PC-9 (cell line): ENCODE results near the gene SPR. TPM values are rescaled to one million over a fixed set of nuclear protein-coding genes. Genes with fewer than 3 reads are reported as not detected.

Experiments used
- BruUV-seq: library from RNA; stranded (reverse); fragments of 400-500 nt; replicated peaks from 2 replicates; lab custom pipeline; 2021; lab: Mats Ljungman, UMichigan
- CTCF ChIA-PET: fragments of 300-600 bp; sonication (Branson Sonifier 250); formaldehyde crosslinking; loops from one replicate; lab custom pipeline; 2022; ENCODE audit warnings: antibody characterized with exemption; lab: Charles Lee
- POLR2A ChIA-PET: fragments of 300-600 bp; sonication (Branson Sonifier 250); formaldehyde crosslinking; loops from one replicate; lab custom pipeline; 2022; ENCODE audit warnings: antibody characterized with exemption; ENCODE audit not compliant: unreplicated experiment; lab: Charles Lee
- DNase-seq, 2 experiments: peaks; one replicate each; pipeline versions ENCODE4 v3.0.0 to v3.0.0-alpha.2; 2015 to 2022; ENCODE audit warnings: mixed read lengths in 1 of 2
- H2AFZ ChIP-seq: fragments of 200-600 bp; sonication (generic); 2 replicates; pipeline ENCODE4 v1.8.1; 2017; ENCODE audit warnings: antibody characterized with exemption
- H3F3A ChIP-seq: fragments of 200-600 bp; sonication (generic); 2 replicates; pipeline ENCODE4 v1.8.1; 2017; ENCODE audit warnings: antibody characterized with exemption, mild to moderate bottlenecking, low read depth; ENCODE audit not compliant: insufficient read depth
- H3K27ac ChIP-seq: fragments of 200-600 bp; sonication (generic); 2 replicates; pipeline ENCODE4 v1.6.1; 2016; ENCODE audit warnings: mixed run types
- H3K27me3 ChIP-seq: fragments of 200-600 bp; sonication (generic); 2 replicates; pipeline ENCODE4 v1.6.1; 2016; ENCODE audit warnings: low read depth, mixed run types; ENCODE audit not compliant: insufficient read depth
- H3K36me3 ChIP-seq: fragments of 200-600 bp; sonication (generic); 2 replicates; pipeline ENCODE4 v1.6.1; 2016; ENCODE audit warnings: low read depth, mixed run types
- H3K4me1 ChIP-seq: fragments of 200-600 bp; sonication (generic); replicated peaks from 2 replicates; pipeline ENCODE4 v1.6.1; 2016; ENCODE audit warnings: mixed run types; ENCODE audit not compliant: insufficient read depth
- H3K4me2 ChIP-seq: fragments of 200-600 bp; sonication (generic); 2 replicates; pipeline ENCODE4 v1.6.1; 2017; ENCODE audit warnings: mixed run types
- H3K4me3 ChIP-seq: fragments of 200-600 bp; sonication (generic); 2 replicates; pipeline ENCODE4 v1.6.1; 2016; ENCODE audit warnings: mixed run types
- H3K79me2 ChIP-seq: fragments of 200-600 bp; sonication (generic); 2 replicates; pipeline ENCODE4 v1.6.1; 2017; ENCODE audit warnings: low read depth, mixed run types
- H3K9me2 ChIP-seq: fragments of 200-600 bp; sonication (generic); 2 replicates; pipeline ENCODE4 v1.8.1; 2017; ENCODE audit warnings: mild to moderate bottlenecking; ENCODE audit not compliant: insufficient read depth
- H3K9me3 ChIP-seq: fragments of 200-600 bp; sonication (generic); 2 replicates; pipeline ENCODE4 v1.8.1; 2016; ENCODE audit warnings: low read depth; ENCODE audit not compliant: insufficient read depth
- H4K20me1 ChIP-seq: fragments of 200-600 bp; sonication (generic); 2 replicates; pipeline ENCODE4 v1.8.1; 2017; ENCODE audit not compliant: insufficient read depth
- CTCF ChIP-seq: fragments of 200-600 bp; sonication (generic); conservative IDR thresholded peaks from 2 replicates; pipeline ENCODE4 v1.6.1; 2017; ENCODE audit warnings: mixed run types, antibody characterized with exemption, mild to moderate bottlenecking, moderate library complexity
- EZH2 ChIP-seq: fragments of 200-600 bp; sonication (generic); IDR thresholded peaks from 2 replicates; pipeline ENCODE4 v1.8.0; 2017; ENCODE audit warnings: antibody characterized with exemption, low read depth
- intact Hi-C: fragments of 100-400 bp; cut with micrococcal nuclease; formaldehyde crosslinking; loops from one replicate; pipeline ENCODE4 v1.10.0; 2022; ENCODE audit not compliant: unreplicated experiment
- total RNA-seq: library from RNA; stranded (reverse); gene quantifications from 2 replicates; pipeline ENCODE4 v1.2.3, GENCODE V29; 2021

Gene SPR
- total RNA-seq, 1 experiment from 2014 or later = 33.6 TPM

DNA sequence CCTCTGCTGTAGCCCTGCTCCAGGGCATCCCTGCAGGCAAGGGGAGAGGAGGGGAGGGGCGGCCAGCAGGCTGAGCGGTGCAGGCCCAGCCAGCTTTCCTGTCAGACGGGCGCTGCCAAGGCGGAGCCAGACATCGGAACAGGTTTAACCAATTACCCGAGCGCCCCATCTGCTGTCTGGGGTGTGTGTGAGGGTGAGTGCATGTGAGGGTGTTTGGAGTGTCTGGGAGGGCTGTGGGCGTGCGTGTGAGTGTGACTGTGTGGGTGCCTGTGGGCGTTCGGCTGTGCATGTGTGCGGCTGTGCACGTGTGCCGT lies 50.1 kb downstream of the SPR start:
- Histone ChIP-seq H3K4me2 (no peak overlapping the region), H3K27ac (no peak overlapping the region), H3K36me3 (no peaks in the 10 kb centered on the region), H3K9me2 (no peaks in the 10 kb centered on the region), H3K79me2 (no peaks in the 10 kb centered on the region), H3K4me1 (no peaks in the 10 kb centered on the region), H3F3A (no peaks in the 10 kb centered on the region), H3K27me3 (peaks cover 14% of the 10 kb centered on the region; the same call in 1 of the 2 replicates), H3K4me3 (no peak overlapping the region), H4K20me1 (no peaks in the 10 kb centered on the region), H3K9me3 (no peaks in the 10 kb centered on the region), H2AFZ (no peak overlapping the region)
- TF ChIP-seq CTCF (no peak), EZH2 (no peak)
- ChIA-PET CTCF (interaction anchor here (0.7 kb wide), 1 partner anchor 1659 kb away, joined by 3 read pairs; no protein-coding TSS in a partner anchor), POLR2A (no interaction called here)
- peak in 1 of 2 experiments; percentile 19 for DNase-seq
- BruUV-seq = no TSS peak
- intact Hi-C loops = no loop called here

- CTCF ChIA-PET = no interaction called here
These were observed 51.2 kb downstream of the SPR start for GRCh38 chr2:72938455-72938854.

GRCh38 chr2:72940361-72940760 lies 53.2 kb downstream of the SPR start:
- Histone ChIP-seq H3K36me3 (no peaks in the 10 kb centered on the region), H3K27me3 (0 out of 2 replicates have a peak, but pooled peaks cover 8% of the 10 kb centered on the region), H4K20me1 (no peaks in the 10 kb centered on the region), H3K4me1 (no peaks in the 10 kb centered on the region), H3K9me3 (no peaks in the 10 kb centered on the region), H2AFZ (no peak overlapping the region), H3K79me2 (no peaks in the 10 kb centered on the region), H3K27ac (no peak overlapping the region), H3K4me3 (no peak overlapping the region), H3K4me2 (no peak overlapping the region), H3K9me2 (no peaks in the 10 kb centered on the region), H3F3A (no peaks in the 10 kb centered on the region)
- POLR2A ChIA-PET = no interaction called here
- BruUV-seq = no TSS peak
- no peak for DNase-seq
- CTCF ChIA-PET = no interaction called here
- TF ChIP-seq EZH2 (no peak), CTCF (no peak)
- intact Hi-C loops = no loop called here

More at GRCh38 chr2:72938455-72938854, 51.2 kb downstream of the SPR start:
- Histone ChIP-seq H3K4me1 (no peaks in the 10 kb centered on the region), H3K27me3 (0 out of 2 replicates have a peak, but pooled peaks cover 8% of the 10 kb centered on the region), H3K79me2 (no peaks in the 10 kb centered on the region), H2AFZ (no peak overlapping the region), H3K9me3 (no peaks in the 10 kb centered on the region), H3K4me3 (no peak overlapping the region), H4K20me1 (no peaks in the 10 kb centered on the region), H3K36me3 (no peaks in the 10 kb centered on the region), H3F3A (no peaks in the 10 kb centered on the region), H3K4me2 (no peak overlapping the region), H3K27ac (no peak overlapping the region), H3K9me2 (no peaks in the 10 kb centered on the region)
- POLR2A ChIA-PET = no interaction called here
- intact Hi-C loops = no loop called here
- BruUV-seq = no TSS peak
- DNase-seq = no peak
- TF ChIP-seq CTCF (no peak), EZH2 (no peak)
